ENCODE measurements around the gene MNX1. TPM values are rescaled to one million over a fixed set of nuclear protein-coding genes. Genes with fewer than 3 reads are reported as not detected.

Gene MNX1
- total and polyA plus RNA-seq, 2 donors (not counting 1 experiment from before 2014, with no cell fraction given) = not detected

GRCh38 chr7:157046681-157047080 is 36.2 kb upstream of the MNX1 start:
- no peak for TF ChIP-seq EZH2 (IDR thresholded peaks at IDR 0.05; ENCODE audit: low read length, missing control alignments)

GRCh38 chr7:157044943-157045660 is 34.6 kb upstream of the MNX1 start:
- Histone ChIP-seq H2AFZ (ENCODE audit: low read length) (no peak overlapping the region), H4K20me1 (ENCODE audit: control insufficient read depth, extremely low read depth, insufficient read depth, low read length) (no peaks in the 10 kb centered on the region), H3K79me2 (ENCODE audit: control insufficient read depth, insufficient read depth, low read length) (no peaks in the 10 kb centered on the region), H3K4me1 (ENCODE audit: control insufficient read depth, extremely low read depth, insufficient read depth, low read length) (no peaks in the 10 kb centered on the region), H3K27ac (ENCODE audit: insufficient read depth, low read length) (no peak overlapping the region), H3K9me3 (ENCODE audit: control insufficient read depth, insufficient read depth, low read depth, low read length) (no peaks in the 10 kb centered on the region), H3K9ac (ENCODE audit: insufficient read depth, low read length) (no peak overlapping the region), H3K27me3 (ENCODE audit: control insufficient read depth, insufficient read depth, low read length) (no peaks in the 10 kb centered on the region), H3K4me3 (replicated peaks in 1 of 4; ENCODE audit: control extremely low read depth in 1 of 4, insufficient read depth in 1 of 4, low read depth in 3 of 4, low read length in 4 of 4) (no peak overlapping the region), H3K4me2 (ENCODE audit: extremely low read depth, insufficient read depth, low read length) (no peak overlapping the region), H3K36me3 (ENCODE audit: control insufficient read depth, insufficient read depth, low read length) (no peaks in the 10 kb centered on the region)
- DNase-seq (ENCODE audit: low read depth in 2 of 2) = no peak
- TF ChIP-seq CTCF (conservative IDR thresholded peaks at IDR 0.05 in 1 of 2, IDR thresholded peaks at IDR 0.05 in 1 of 2; ENCODE audit: low read depth in 1 of 2, low read length in 2 of 2) (no peak), EZH2 (IDR thresholded peaks at IDR 0.05; ENCODE audit: low read length, missing control alignments) (no peak)

More at GRCh38 chr7:157046681-157047080, 36.2 kb upstream of the MNX1 start:
- H3K36me3 ChIP-seq (ENCODE audit: control insufficient read depth, insufficient read depth, low read length) = no peaks in the 10 kb centered on the region
- H3K9me3 ChIP-seq (ENCODE audit: control insufficient read depth, insufficient read depth, low read depth, low read length) = no peaks in the 10 kb centered on the region
- peak in 1 of 2 donors; percentile 41 for DNase-seq (ENCODE audit: low read depth in 2 of 2)
- no peak overlapping the region for H2AFZ ChIP-seq (ENCODE audit: low read length)
- H3K9ac ChIP-seq (ENCODE audit: insufficient read depth, low read length) = no peak overlapping the region
- H3K4me3 ChIP-seq (replicated peaks in 1 of 4; ENCODE audit: control extremely low read depth in 1 of 4, insufficient read depth in 1 of 4, low read depth in 3 of 4, low read length in 4 of 4) = no peak overlapping the region
- H3K27ac ChIP-seq (ENCODE audit: insufficient read depth, low read length) = no peak overlapping the region
- H3K4me2 ChIP-seq (ENCODE audit: extremely low read depth, insufficient read depth, low read length) = no peak overlapping the region
- no peaks in the 10 kb centered on the region for H3K4me1 ChIP-seq (ENCODE audit: control insufficient read depth, extremely low read depth, insufficient read depth, low read length)
- no peaks in the 10 kb centered on the region for H3K79me2 ChIP-seq (ENCODE audit: control insufficient read depth, insufficient read depth, low read length)
- no peaks in the 10 kb centered on the region for H4K20me1 ChIP-seq (ENCODE audit: control insufficient read depth, extremely low read depth, insufficient read depth, low read length)
- H3K27me3 ChIP-seq (ENCODE audit: control insufficient read depth, insufficient read depth, low read length) = no peaks in the 10 kb centered on the region

GRCh38 chr7:157044147-157044687 is 33.8 kb upstream of the MNX1 start:
- peak in 1 of 2 donors; percentile 6 for DNase-seq (ENCODE audit: low read depth in 2 of 2)
- Histone ChIP-seq H3K9ac (ENCODE audit: insufficient read depth, low read length) (no peak overlapping the region), H3K79me2 (ENCODE audit: control insufficient read depth, insufficient read depth, low read length) (no peaks in the 10 kb centered on the region), H3K27me3 (ENCODE audit: control insufficient read depth, insufficient read depth, low read length) (no peaks in the 10 kb centered on the region), H3K4me2 (ENCODE audit: extremely low read depth, insufficient read depth, low read length) (no peak overlapping the region), H3K9me3 (ENCODE audit: control insufficient read depth, insufficient read depth, low read depth, low read length) (no peaks in the 10 kb centered on the region), H3K36me3 (ENCODE audit: control insufficient read depth, insufficient read depth, low read length) (no peaks in the 10 kb centered on the region), H3K4me3 (replicated peaks in 1 of 4; ENCODE audit: control extremely low read depth in 1 of 4, insufficient read depth in 1 of 4, low read depth in 3 of 4, low read length in 4 of 4) (no peak overlapping the region), H4K20me1 (ENCODE audit: control insufficient read depth, extremely low read depth, insufficient read depth, low read length) (no peaks in the 10 kb centered on the region), H2AFZ (ENCODE audit: low read length) (no peak overlapping the region), H3K27ac (ENCODE audit: insufficient read depth, low read length) (no peak overlapping the region), H3K4me1 (ENCODE audit: control insufficient read depth, extremely low read depth, insufficient read depth, low read length) (no peaks in the 10 kb centered on the region)
- TF ChIP-seq CTCF (conservative IDR thresholded peaks at IDR 0.05 in 1 of 2, IDR thresholded peaks at IDR 0.05 in 1 of 2; ENCODE audit: low read depth in 1 of 2, low read length in 2 of 2) = no peak
- no peak for TF ChIP-seq EZH2 (IDR thresholded peaks at IDR 0.05; ENCODE audit: low read length, missing control alignments)

Measured in fibroblast of lung (primary cell).